GM19463 (cell line): ENCODE results near the gene TP53RK.

Experiments
- ATAC-seq: cut with Tn5 transposase; IDR thresholded peaks from one replicate; pipeline ENCODE4 v1.9.1; 2021; ENCODE audit warnings: mild to moderate bottlenecking, moderate library complexity; ENCODE audit not compliant: unreplicated experiment

TP53RK gene

DNA sequence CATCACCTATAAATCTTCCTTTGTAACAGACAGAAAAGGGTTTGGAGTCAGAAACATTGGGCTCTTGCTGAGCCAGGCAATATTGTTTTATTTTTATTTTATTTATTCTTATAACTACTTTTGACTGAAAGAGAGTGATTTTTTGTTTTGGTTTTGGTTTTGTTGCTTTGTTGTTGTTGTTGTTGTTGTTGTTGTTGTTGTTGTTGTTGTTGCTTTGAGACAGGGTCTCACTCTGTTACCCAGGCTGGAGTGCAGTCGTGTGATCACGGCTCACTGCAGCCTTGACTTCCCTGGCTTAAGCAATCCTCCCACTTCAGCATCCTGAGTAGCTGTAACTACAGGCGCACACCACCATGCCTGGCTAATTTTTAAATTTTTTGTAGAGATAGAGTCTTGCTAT, 22.9 kb downstream of the TP53RK start:
- no peak for ATAC-seq

DNA sequence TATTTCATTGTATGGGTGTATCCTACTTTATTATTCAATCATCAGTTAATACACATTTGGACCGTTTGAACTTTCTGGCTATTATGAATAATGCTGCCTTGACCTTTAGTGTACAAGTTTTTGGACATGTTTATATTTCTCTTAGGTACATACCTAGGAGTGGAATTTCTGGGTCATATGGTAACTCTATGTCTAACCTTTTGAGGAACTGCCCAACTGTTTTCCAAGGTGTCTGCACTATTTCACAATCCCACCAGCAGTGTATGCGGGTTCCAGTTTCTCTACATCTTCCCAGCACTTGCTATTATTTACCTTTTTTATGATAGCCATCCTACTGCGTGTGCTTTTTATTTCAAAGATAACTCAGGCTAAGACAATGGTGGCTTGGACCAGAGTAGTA, 23.6 kb downstream of the TP53RK start:
- no peak for ATAC-seq

DNA sequence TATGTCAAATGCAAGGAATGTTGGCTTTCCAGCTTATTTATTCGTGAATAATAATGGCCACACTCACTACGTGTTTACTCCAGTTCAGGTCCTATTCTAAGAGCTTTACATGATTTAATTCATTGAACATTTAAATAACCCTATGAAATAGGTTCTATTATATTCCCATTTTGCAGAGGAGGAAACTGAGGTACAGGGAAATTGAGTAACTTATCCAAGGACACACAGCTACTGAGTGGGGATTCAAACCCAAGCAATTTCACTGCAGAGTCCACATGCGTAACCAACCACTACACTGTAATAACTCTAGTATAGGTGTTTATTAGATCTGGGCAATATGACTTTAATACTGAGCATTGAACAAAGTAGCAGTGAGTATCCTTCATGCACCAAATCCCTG, 25.7 kb downstream of the TP53RK start:
- ATAC-seq = no peak

DNA sequence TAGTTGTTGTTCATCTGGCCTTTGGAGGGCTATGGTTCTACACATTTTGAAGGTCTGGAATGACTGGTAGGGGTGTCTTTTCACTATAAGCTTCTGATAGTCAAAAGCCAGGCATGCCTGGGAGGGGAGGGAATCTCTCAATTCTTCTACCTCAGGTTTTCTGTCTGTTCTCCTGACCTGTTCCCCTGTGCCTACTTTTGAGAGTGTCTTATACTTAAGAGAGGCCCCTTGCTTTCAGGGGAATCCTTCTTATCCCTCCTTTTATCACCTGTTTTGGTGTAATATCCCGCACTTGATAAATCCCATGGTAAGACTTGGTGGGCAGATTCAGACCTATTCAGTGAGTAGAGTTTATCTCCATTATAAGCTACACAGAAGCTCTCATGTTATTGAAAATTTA, 27.6 kb downstream of the TP53RK start:
- no peak for ATAC-seq

DNA sequence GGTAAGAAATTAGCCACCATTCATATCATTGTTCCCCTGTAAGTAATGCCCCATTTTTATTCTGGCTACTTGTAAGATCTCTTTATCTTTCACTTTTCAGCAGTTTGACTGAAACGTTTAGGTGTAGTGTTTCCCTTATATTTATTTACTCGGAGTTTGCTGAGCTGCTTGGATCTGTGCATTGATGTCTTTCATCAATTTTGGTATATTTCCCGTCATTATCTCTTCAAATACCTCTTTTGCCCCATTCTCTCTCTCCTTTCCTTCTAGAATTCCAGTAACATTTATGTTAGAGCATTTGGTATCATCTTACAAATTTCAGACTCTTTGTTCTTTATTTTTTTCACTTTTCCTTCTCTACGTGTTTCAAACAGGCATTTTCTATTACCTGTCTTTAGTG, 28.8 kb downstream of the TP53RK start:
- no peak for ATAC-seq

DNA sequence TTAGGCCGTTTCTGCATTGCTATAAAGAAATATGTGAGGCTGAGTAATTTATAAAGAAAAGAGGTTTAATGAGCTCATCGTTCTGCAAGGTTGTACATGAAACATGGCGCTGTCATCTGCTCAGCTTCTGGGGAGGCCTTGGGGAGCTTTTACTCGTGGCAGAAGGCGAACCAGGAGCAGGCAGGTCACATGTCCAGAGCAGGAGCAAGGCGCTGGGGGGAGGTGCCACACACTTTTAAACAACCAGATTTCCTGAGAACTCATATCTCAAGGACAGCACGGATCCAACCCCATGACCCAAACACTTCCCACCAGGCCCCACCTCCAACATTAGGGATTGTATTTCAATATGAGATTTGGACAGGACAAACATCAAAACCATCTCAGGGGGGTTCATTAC, 31.6 kb downstream of the TP53RK start:
- no peak for ATAC-seq

DNA sequence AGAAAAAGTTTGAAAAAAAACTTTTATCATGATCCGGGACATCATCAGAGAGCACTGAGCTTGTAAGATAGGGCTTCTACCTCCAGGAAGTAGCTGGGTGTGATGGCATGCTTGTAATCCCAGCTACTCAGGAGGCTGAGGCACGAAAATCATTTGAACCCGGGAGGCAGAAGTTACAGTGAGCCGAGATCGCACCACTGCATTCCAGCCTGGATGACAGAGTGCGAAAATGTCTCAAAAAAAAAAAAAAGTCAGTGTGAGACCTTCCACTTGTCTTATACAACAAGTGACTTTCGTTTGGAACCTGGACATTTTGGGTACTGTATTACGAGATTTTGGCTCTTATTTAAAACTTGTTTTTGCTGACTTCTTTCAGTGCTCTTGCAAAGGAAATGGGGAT, 32.1 kb downstream of the TP53RK start:
- ATAC-seq = no peak

DNA sequence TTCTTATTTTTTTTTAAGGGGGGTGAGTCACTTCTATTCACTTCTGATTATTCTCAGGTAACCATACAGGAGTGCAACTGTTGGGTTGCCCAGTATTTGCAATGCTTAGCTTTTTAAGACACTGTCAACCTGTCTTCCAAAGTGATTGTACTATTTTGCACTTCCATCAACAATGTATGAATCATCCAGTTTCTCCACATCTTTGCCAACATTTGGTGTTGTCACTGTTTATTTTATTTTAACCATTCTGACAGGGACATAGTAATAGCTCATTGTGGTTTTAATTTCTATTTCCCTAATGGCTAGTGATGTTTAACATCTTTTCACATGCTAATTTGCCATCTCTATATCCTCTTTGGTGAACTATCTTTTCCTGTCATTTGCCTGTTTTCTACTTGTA, 36.5 kb downstream of the TP53RK start:
- no peak for ATAC-seq

DNA sequence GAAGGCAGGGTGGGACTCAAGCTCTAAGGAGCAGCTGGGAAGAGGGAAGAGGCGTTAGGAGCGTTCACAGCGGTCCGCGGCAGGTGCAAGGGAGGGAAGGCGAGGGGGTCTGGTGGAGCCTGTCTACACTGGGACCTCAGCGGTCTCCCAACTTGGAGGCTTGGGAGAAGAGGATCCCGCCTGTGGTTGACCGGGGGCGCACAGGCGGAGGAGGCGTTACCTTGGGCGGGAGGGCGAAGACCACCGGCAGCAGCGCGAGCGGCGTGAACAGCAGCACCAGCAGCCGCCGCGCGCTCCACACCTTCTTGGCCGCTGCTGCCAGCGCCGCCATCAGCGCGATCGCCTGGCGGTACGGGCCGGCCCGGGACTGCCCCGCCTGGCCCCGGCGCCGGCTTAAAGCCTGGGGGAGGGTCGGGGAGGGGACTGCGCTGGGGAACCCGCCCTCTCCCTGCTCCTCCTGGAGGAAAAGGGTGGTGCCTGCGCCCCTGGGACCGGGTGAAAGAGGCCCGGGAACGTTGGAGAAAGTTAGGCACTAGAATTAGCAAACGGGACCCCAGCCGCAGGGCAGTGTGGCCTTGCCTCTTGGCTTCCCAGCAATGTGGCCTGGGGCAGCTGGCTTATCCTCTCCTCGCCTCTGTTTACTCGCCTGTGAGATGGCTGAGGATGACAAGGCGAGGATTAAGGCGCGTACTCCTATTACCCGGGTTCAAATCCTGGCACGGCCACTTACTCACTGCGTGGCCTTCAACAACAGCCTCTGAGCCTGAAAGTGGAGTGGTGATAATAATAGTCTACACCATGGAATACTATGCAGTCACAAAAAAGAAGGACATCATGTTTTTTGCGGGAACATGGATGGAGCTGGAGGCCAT, 37.9 kb downstream of the TP53RK start, which contains the start of gene SLC13A3:
Gene SLC13A3, minus strand, starts transcription at position 369 of the 872 bp plus-strand sequence. Its CDS starts 38 bp downstream, at position 331.
- ATAC-seq = no peak

DNA sequence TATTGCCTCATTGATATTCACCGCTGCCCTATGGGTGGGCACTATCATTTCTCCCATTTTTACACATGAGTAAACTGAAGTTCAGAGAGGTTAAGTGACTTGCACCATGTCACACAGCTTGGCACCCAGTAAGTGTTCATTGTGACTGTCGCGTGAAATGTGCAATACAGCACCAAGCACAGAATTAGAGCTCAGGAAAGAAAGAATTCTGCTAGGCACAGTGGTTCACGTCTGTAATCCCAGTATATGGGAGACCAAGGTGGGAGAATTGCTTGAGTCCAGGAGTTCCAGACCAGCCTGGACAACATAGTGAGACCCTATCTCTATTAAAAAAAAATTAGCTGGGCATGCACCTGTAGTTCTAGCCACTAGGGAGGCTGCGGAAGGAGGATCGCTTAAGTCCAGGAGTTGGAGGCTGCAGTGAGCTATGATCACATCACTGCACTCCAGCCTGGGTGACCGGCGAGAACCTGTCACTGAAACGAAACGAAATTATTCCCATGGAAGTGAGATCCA, 38.6 kb downstream of the TP53RK start:
- no peak for ATAC-seq

DNA sequence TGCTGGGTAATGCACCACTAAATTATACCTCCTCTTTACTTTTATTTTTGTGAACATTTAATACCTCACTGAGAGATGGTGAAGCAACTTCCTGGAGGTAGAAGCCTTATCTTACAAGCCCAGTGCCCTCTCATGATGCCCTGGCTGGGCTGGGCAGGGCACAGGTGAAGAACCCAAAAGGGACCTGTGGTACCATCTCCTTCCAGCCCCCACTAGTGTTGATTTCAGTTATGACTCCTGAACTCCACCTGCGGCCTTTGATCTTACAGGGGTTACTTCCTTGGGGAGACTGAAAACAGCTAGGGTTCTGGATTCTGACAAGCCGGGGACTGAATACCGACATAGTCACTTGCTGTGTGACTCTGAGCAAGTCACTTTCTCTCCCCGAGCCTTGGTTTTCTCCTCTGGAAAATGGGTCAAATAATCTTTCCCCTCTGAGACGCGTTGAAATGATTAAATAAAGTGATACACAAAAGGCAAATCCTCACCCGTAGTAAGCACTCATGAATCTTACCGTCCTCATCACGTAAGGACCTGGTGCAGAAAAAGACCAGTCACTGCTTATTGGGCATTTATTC, 39.2 kb downstream of the TP53RK start:
- ATAC-seq = no peak

DNA sequence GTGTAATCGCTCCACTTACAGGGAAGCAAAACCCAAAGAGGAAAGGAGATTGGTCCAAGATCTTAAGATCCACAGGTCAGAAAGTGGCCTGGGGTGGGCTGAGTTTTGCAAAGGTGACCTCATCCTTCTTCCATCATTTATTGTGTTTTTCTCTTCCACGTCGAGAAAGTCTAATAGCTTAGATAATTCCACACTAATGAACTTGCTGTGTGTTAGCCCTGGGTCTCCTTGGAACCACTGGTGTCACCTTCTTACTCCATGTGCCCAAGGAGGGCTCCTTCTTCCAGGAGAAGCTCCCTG, 39.6 kb downstream of the TP53RK start:
- no peak for ATAC-seq

DNA sequence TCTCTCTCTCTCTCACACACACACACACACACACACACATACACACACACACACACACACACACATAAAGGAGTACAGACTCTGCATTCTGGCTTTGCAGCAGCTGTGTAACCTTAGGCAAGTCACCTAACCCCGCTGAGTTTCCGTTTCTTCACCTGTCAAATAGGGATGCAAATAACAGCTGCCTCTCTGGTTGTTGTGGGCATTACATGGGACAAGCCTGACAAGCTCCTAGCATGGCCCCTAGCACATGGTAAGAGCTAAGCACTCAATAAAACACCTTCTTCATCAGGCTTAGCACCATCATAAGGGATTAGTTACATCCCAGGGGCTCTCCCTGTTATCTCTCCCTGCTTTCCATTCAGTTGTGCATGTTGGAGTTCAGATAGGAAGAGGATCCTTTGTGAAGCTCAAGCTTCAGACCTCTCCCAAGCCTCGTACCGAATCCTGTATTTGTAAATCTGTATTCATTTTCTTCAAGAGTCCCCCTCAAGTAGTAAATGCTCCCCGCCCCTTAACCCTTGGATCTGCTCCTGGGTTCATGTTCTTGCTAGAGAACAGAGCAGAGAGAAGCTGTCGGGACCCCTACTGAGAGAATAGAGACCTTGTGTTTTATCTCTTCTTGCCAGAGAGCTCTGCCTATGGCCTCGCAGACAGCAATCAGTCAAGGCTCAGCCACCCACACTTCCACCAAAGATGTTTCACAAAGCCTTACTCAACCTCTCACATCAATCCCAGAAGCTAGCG, 40.2 kb downstream of the TP53RK start:
- ATAC-seq = no peak

DNA sequence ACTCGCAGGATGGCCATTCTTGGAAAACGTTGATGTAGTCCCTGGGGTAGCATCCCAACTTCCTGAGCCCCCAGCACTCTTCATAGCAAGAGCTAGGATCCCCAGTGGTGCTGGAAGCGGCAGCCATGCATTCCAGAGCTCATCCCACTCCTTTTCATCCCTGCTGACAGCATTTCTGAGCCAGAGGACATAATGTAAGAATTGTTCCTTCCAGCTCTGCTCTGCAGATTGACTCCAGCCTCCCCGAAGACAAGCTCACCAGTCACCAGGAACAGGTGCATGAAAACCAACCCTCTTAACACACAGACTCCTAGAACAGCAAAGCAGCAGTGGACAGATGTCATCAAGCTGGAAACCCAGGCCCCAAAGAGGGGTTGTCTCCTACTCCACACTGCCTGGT, 41.8 kb downstream of the TP53RK start:
- no peak for ATAC-seq

DNA sequence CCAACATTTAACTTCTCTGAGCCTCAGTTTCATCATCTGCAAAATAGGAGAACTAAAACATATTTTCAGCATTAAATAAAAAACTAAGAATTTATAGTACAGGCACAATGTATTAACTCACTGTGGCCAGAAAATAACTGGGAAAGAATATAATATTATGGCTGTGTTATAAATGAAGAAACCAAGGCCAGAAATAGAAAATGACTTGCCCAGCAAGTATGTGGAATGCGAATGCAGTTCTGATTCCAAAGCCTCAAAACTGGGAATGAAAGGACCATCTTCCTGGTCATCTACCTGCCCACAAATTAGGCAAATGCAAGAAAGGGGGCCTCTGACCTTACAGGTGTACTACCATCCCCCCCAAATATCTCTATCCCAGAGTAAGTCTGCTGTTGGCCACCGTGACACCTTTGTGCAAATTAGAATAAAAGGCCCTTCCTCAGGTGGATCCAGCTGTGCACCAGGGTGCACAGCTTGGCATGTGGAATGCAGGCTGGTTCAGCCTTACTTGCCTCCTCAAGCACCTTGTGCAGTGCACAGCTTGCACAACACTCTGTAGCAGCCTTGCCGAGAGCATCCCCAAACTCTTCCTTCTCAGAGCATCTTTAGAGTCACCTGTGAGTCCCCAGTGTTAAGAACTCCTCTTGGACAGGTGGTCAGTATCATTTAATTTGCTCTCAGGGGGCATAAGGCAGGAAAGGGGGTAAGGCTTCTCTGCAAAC, 42.4 kb downstream of the TP53RK start:
- ATAC-seq = no peak

DNA sequence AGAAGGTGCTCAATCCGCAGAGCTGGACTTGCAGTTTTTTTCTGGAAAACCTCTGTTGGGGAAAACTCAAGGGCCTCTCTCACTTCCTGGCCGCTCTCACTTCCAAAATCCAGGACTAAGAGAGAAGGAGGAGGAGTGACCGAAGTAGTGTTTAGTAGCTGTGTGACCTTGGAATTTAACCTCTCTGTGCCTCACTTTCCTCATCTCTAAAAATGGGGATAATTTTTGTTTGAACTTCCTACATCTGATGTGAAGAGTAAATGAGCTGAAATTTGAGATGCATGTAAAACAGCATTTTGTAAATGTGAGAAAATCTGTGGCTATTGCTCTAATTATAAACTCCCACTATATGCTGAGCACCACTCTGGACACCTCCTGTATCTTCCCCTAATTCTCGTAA, 43.1 kb downstream of the TP53RK start:
- no peak for ATAC-seq

DNA sequence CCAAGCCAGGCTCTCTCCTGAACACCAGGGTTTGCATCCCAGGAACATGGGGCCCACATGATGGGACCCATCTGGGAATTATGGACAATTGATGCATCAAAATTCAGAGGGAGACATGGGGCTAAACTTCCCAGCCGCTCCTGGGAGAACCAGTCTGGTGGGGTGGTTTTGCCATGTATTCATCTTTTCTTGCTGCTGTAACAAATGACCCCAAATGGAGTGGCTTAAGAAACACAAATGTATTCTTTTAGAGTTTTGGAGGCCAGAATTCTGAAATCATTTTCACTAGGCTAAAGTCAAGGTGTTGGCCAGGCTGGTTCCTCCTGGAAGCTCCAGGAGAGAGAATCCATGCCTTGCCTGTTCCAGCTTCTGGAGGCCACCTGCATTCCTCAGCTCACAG, 44.5 kb downstream of the TP53RK start:
- ATAC-seq = no peak

DNA sequence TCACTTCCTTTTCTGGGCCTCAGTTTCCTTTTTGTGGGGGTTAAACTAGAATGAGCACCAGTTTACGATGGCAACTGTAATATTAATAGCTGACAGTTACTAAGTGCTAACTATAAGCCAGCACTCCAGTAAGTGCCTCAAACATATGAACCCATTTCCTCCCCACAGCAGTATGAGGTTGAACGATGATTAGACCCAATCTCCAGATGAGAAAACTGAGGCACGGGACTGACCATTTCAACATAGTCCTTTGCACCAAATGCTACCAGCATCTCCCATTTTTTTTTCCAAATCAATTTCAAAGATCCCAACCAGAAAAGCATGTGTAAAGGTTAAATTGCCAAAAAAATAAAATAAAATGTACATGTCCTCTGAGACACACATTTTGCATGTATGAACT, 45.1 kb downstream of the TP53RK start:
- ATAC-seq = no peak

DNA sequence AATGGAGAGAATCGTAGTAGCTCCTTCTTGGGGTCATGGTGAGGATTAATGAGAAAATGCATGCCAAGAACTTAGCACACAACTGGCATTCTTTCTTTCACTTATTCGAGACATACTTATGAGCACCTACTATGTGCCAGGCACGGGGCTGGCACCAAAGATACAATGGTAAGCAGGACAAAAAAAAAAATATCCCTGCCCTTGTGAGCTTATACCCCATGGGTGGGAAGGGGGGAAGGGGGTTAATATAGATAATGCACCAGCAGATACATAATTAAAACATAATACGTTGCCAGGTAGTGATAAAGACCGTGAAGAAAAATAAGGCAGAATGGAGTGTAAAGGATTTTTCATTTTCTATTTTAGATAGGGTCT, 46.3 kb downstream of the TP53RK start:
- ATAC-seq = no peak

DNA sequence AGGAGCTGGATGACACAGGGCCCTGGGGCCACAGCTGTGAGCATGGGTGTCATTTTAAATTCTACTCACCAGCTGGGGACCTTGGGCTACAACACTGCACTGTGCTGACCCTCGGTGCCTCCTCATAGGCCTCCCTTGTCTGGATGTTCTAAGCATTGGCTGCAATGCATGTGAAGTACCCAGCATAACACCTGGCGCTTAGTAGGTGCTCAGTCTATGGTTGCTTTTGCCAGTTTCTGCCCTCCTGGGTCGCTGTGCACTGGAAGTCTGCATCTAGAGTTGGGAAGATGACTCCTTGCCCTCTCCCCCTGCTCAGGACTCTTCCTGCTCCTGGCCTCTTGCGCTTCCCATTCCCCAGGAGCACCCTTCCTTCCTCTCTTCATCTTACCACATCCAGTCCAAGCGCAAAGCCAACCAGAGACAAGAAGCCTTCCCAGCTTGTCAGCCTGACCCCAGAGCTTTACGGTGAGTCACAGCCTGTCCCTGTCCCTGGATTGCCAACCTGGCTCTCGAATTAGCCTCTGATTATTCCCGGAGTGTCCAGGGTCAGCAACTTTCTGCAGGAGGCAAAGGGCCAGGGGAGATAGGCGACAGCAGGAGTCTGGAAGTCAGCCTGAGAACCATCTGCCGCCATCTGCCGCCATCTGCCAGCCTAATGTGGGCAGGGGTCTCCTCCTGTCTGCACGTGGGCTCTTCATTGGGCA, 46.8 kb downstream of the TP53RK start:
- no peak for ATAC-seq

DNA sequence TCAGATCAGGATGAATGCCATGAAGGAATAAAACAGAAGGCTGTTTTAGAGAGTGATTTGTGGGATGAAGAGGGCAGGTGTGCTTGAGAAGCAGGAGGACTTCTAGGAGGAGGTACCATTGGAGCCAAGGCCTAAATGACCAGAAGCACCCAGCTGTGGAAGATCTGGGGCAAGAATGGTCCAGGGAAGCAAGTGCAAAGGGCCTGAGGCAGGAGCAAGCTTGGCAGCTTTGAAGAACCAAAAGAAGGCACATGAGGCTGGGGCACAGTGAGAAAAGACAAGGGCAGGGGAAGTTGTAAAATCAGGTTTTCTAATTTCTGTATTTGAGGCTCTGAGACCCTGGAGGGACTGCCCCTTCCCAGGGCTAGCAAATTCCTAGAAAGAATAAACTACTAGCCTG, 47.8 kb downstream of the TP53RK start:
- no peak for ATAC-seq
